ENCODE results near the gene ENTREP3. TPM values are rescaled to one million over a fixed set of nuclear protein-coding genes. Genes with fewer than 3 reads are reported as not detected.
"Not testable (repeated sequence)": the region's sequence is repeated elsewhere in the genome, so short reads cannot be mapped to it uniquely, and the experiment has no call there.

The ENTREP3 gene
- total and polyA plus RNA-seq, 8 donors = 2.8 to 77.9 (median 15.7) TPM

GRCh38 chr1:155236451-155236850 is 18.8 kb downstream of the ENTREP3 start:
- Histone ChIP-seq H3K27me3 (no peaks in the 10 kb centered on the region), H3K36me3 (peaks cover 22 to 47% (median 45%) of the 10 kb centered on the region in 4 donors), H3K4me1 (peaks cover 15 to 30% (median 26%) of the 10 kb centered on the region in 4 donors), H3K27ac (no peak overlapping the region), H3K9me3 (no peaks in the 10 kb centered on the region), H3K4me3 (no peak overlapping the region)
- no peak for TF ChIP-seq POLR2A (IDR thresholded peaks at IDR 0.05)
- TF ChIP-seq EP300 (IDR thresholded peaks at IDR 0.05) = no peak
- no peak for TF ChIP-seq CTCF (IDR thresholded peaks at IDR 0.05)
- TF ChIP-seq POLR2AphosphoS5 (IDR thresholded peaks at IDR 0.05) = no peak
- intact Hi-C loops (cut with DNase I; ENCODE audit: low total_unique reads) = no loop called here
- no peak for DNase-seq
- WGBS, 5 donors = 75 to 84% (median 82%) methylated on average over 5 of the region's 5 CpGs

- intact Hi-C loops (cut with DNase I; ENCODE audit: low total_unique reads); DNase-seq; H3K27me3 ChIP-seq; H3K4me3 ChIP-seq; H3K9me3 ChIP-seq; H3K27ac ChIP-seq: not testable (repeated sequence)
- H3K36me3 ChIP-seq = peaks cover 22 to 47% (median 45%) of the 10 kb centered on the region in 4 donors
- WGBS, 5 donors = 88 to 98% (median 91%) methylated on average over 5 to 8 of the region's 9 CpGs
- H3K4me1 ChIP-seq = peaks cover 7 to 20% (median 17%) of the 10 kb centered on the region in 4 donors
These were observed 19.9 kb downstream of the ENTREP3 start for GRCh38 chr1:155235375-155235774.

- H3K27me3 ChIP-seq; H3K4me3 ChIP-seq; DNase-seq; H3K9me3 ChIP-seq; H3K27ac ChIP-seq; intact Hi-C loops (cut with DNase I; ENCODE audit: low total_unique reads): not testable (repeated sequence)
- WGBS, 5 donors = 86 to 100% (median 95%) methylated on average over 1 to 2 of the region's 5 CpGs; no CpG with 5 or more reads in 1 of the 5 donors
- Histone ChIP-seq H3K4me1 (peaks cover 3 to 13% (median 7%) of the 10 kb centered on the region in 4 donors), H3K36me3 (peaks cover 22 to 33% (median 32%) of the 10 kb centered on the region in 4 donors)
These were observed 21.8 kb downstream of the ENTREP3 start for GRCh38 chr1:155233502-155233901.

- Histone ChIP-seq H3K4me1 (peaks cover 8 to 20% (median 14%) of the 10 kb centered on the region in 4 donors), H3K36me3 (peaks cover 15 to 23% (median 23%) of the 10 kb centered on the region in 4 donors), H3K27ac (peak overlapping the region in 3 of 5 donors; percentile 35 to 62 (median 46))
- H3K27me3 ChIP-seq; H3K9me3 ChIP-seq; H3K4me3 ChIP-seq; intact Hi-C loops (cut with DNase I; ENCODE audit: low total_unique reads): not testable (repeated sequence)
- WGBS, 5 donors = 38 to 52% (median 42%) methylated on average over 10 to 13 of the region's 13 CpGs
- DNase-seq = peak; percentile 47 to 74
These were observed 23.0 kb downstream of the ENTREP3 start for GRCh38 chr1:155232001-155232978.

- H3K27me3 ChIP-seq; H3K9me3 ChIP-seq; DNase-seq; H3K4me3 ChIP-seq; H3K27ac ChIP-seq; intact Hi-C loops (cut with DNase I; ENCODE audit: low total_unique reads): not testable (repeated sequence)
- H3K4me1 ChIP-seq = peaks cover 13 to 29% (median 18%) of the 10 kb centered on the region in 4 donors
- peaks cover 8 to 13% (median 13%) of the 10 kb centered on the region in 4 donors for H3K36me3 ChIP-seq
- WGBS, 5 donors = 61 to 92% (median 71%) methylated on average over 3 of the region's 3 CpGs
These were observed 24.0 kb downstream of the ENTREP3 start for GRCh38 chr1:155231302-155231701.

- Histone ChIP-seq H3K27ac (peak overlapping the region; percentile 76 to 94 (median 90)), H3K27me3 (no peaks in the 10 kb centered on the region), H3K4me3 (peak overlapping the region; percentile 55 to 68 (median 63)), H3K36me3 (no peaks in the 10 kb centered on the region), H3K4me1 (peaks cover 14 to 47% (median 31%) of the 10 kb centered on the region in 4 donors), H3K9me3 (no peaks in the 10 kb centered on the region)
- intact Hi-C loops (cut with DNase I; ENCODE audit: low total_unique reads) = loop anchor here (10.0 kb wide), 1 partner anchor 53 kb away; the partner anchor contains the start of genes KRTCAP2 and TRIM46
- no peak for DNase-seq
- TF ChIP-seq POLR2AphosphoS5 (IDR thresholded peaks at IDR 0.05) = no peak
- peak; percentile 4 for TF ChIP-seq EP300 (IDR thresholded peaks at IDR 0.05)
- WGBS, 5 donors = 44 to 50% (median 49%) methylated on average over 9 of the region's 9 CpGs
These were observed 27.2 kb downstream of the ENTREP3 start for GRCh38 chr1:155228096-155228427.

All from stomach (tissue), 9 donors.